Measurements from ENCODE around the gene DPH3. TPM values are rescaled to one million over a fixed set of nuclear protein-coding genes. Genes with fewer than 3 reads are reported as not detected.

The DPH3 gene
- total RNA-seq, 1 donor from 2014 or later = 15.0 TPM

GRCh38 chr3:16280671-16281070 is 15.9 kb upstream of the DPH3 start:
- Histone ChIP-seq H3K4me3 (ENCODE audit: low read depth, low read length) (no peak overlapping the region), H3K36me3 (ENCODE audit: control insufficient read depth, insufficient read depth, low read length) (peaks cover 3% of the 10 kb centered on the region), H3K27me3 (ENCODE audit: control insufficient read depth, insufficient read depth, low read length) (no peaks in the 10 kb centered on the region)
- FAIRE-seq = no peak
- DNase-seq (ENCODE audit: low read depth) = no peak
- no peak for TF ChIP-seq CTCF (IDR thresholded peaks at IDR 0.05; ENCODE audit: insufficient read depth, low read length, severe bottlenecking)

- FAIRE-seq = no peak
- Histone ChIP-seq H3K27me3 (ENCODE audit: control insufficient read depth, insufficient read depth, low read length) (no peaks in the 10 kb centered on the region), H3K4me3 (ENCODE audit: low read depth, low read length) (no peak overlapping the region), H3K36me3 (ENCODE audit: control insufficient read depth, insufficient read depth, low read length) (peaks cover 3% of the 10 kb centered on the region)
- DNase-seq (ENCODE audit: low read depth) = no peak
- TF ChIP-seq CTCF (IDR thresholded peaks at IDR 0.05; ENCODE audit: insufficient read depth, low read length, severe bottlenecking) = no peak
These were observed 14.5 kb upstream of the DPH3 start for GRCh38 chr3:16279010-16279801.

- no peaks in the 10 kb centered on the region for H3K27me3 ChIP-seq (ENCODE audit: control insufficient read depth, insufficient read depth, low read length)
- no peak overlapping the region for H3K4me3 ChIP-seq (ENCODE audit: low read depth, low read length)
- H3K36me3 ChIP-seq (ENCODE audit: control insufficient read depth, insufficient read depth, low read length) = peaks cover 4% of the 10 kb centered on the region
- FAIRE-seq = no peak
- DNase-seq (ENCODE audit: low read depth) = no peak
- TF ChIP-seq CTCF (IDR thresholded peaks at IDR 0.05; ENCODE audit: insufficient read depth, low read length, severe bottlenecking) = no peak
These were observed 12.7 kb upstream of the DPH3 start for GRCh38 chr3:16277471-16277870.

- FAIRE-seq = no peak
- Histone ChIP-seq H3K36me3 (ENCODE audit: control insufficient read depth, insufficient read depth, low read length) (peaks cover 7% of the 10 kb centered on the region), H3K27me3 (ENCODE audit: control insufficient read depth, insufficient read depth, low read length) (no peaks in the 10 kb centered on the region), H3K4me3 (ENCODE audit: low read depth, low read length) (no peak overlapping the region)
- DNase-seq (ENCODE audit: low read depth) = no peak
- TF ChIP-seq CTCF (IDR thresholded peaks at IDR 0.05; ENCODE audit: insufficient read depth, low read length, severe bottlenecking) = no peak
These were observed 9.1 kb upstream of the DPH3 start for GRCh38 chr3:16273867-16274266.

GRCh38 chr3:16272588-16272987 is 7.8 kb upstream of the DPH3 start:
- DNase-seq (ENCODE audit: low read depth) (no peak), FAIRE-seq (no peak)
- no peaks in the 10 kb centered on the region for H3K27me3 ChIP-seq (ENCODE audit: control insufficient read depth, insufficient read depth, low read length)
- H3K4me3 ChIP-seq (ENCODE audit: low read depth, low read length) = no peak overlapping the region
- TF ChIP-seq CTCF (IDR thresholded peaks at IDR 0.05; ENCODE audit: insufficient read depth, low read length, severe bottlenecking) = no peak
- H3K36me3 ChIP-seq (ENCODE audit: control insufficient read depth, insufficient read depth, low read length) = peaks cover 4% of the 10 kb centered on the region

GRCh38 chr3:16270855-16271254 is 6.1 kb upstream of the DPH3 start:
- peaks cover 4% of the 10 kb centered on the region for H3K36me3 ChIP-seq (ENCODE audit: control insufficient read depth, insufficient read depth, low read length)
- H3K4me3 ChIP-seq (ENCODE audit: low read depth, low read length) = no peak overlapping the region
- FAIRE-seq (no peak), DNase-seq (ENCODE audit: low read depth) (no peak)
- no peak for TF ChIP-seq CTCF (IDR thresholded peaks at IDR 0.05; ENCODE audit: insufficient read depth, low read length, severe bottlenecking)
- no peaks in the 10 kb centered on the region for H3K27me3 ChIP-seq (ENCODE audit: control insufficient read depth, insufficient read depth, low read length)

Data from bronchial epithelial cell (primary cell).